Measurements from ENCODE around the gene PGBD1.

DNA sequence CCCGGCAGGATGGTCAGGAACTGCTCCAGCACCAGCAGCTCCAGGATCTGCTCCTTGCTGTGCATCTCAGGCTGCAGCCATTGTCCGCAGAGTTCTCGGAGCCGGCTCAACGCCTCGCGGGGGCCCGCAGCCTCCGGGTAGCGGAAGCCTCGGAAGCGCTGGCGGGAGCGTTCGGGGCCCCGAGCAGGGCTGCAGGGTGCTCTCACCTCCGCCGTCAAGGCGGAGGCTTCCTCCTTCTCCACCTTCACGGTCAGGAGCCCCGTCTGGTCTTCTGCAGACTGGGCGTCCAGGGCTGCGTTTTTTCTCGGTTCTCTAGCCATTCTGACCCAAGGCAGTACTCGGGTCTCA is 29.7 kb upstream of the PGBD1 start:
- TF ChIP-seq, protein P1, sequence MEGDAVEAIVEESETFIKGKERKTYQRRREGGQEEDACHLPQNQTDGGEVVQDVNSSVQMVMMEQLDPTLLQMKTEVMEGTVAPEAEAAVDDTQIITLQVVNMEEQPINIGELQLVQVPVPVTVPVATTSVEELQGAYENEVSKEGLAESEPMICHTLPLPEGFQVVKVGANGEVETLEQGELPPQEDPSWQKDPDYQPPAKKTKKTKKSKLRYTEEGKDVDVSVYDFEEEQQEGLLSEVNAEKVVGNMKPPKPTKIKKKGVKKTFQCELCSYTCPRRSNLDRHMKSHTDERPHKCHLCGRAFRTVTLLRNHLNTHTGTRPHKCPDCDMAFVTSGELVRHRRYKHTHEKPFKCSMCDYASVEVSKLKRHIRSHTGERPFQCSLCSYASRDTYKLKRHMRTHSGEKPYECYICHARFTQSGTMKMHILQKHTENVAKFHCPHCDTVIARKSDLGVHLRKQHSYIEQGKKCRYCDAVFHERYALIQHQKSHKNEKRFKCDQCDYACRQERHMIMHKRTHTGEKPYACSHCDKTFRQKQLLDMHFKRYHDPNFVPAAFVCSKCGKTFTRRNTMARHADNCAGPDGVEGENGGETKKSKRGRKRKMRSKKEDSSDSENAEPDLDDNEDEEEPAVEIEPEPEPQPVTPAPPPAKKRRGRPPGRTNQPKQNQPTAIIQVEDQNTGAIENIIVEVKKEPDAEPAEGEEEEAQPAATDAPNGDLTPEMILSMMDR (IDR thresholded peaks at IDR 0.05; ENCODE audit: low read depth, low read length, poor library complexity, severe bottlenecking): no peak
- no peak for TF ChIP-seq EZH2phosphoT487 (IDR thresholded peaks at IDR 0.05; ENCODE audit: borderline replicate concordance, low read length)

All from DOHH2 (cell line).